ENCODE results near the gene KRT1.

KRT1 gene

DNA sequence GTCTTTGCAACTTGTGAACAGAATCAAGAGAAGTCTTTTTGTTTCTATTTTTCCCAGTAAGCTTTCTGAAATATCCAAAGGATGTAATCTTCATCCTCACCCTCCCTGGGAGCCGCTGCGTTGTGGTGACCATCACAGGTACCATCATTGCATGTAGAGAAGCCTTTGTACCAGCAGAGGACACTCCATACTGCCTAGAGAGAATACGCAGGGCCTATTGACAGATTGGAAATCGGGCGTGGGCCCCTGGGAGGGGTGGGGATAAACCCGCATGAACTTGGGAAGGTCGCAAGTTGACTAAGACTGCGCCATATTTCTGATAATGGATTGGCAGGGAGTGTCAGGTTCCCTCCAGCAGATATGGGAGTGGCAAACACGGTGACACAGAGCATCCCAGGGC is 12.7 kb downstream of the KRT1 start:
- H4K20me1 ChIP-seq (ENCODE audit: insufficient read depth, low read length), result no peaks in the 10 kb centered on the region
- H3K9me2 ChIP-seq (replicated peaks; ENCODE audit: insufficient read depth, low read length), result no peaks in the 10 kb centered on the region
- H3F3A ChIP-seq (ENCODE audit: insufficient read depth, low read length), result no peaks in the 10 kb centered on the region
- H3K4me1 ChIP-seq (ENCODE audit: low read length), result no peaks in the 10 kb centered on the region
- no peak for DNase-seq
- H3K27me3 ChIP-seq (replicated peaks; ENCODE audit: insufficient read depth, low read length), result peaks cover 62% of the 10 kb centered on the region
- no peak overlapping the region for H2AFZ ChIP-seq (ENCODE audit: low read length)
- TF ChIP-seq EZH2 (optimal IDR thresholded peaks at IDR 0.05; ENCODE audit: low read depth, low read length) (no peak), EZH2phosphoT487 (IDR thresholded peaks at IDR 0.05; ENCODE audit: low read length) (no peak)
- TF ChIP-seq, protein P1, sequence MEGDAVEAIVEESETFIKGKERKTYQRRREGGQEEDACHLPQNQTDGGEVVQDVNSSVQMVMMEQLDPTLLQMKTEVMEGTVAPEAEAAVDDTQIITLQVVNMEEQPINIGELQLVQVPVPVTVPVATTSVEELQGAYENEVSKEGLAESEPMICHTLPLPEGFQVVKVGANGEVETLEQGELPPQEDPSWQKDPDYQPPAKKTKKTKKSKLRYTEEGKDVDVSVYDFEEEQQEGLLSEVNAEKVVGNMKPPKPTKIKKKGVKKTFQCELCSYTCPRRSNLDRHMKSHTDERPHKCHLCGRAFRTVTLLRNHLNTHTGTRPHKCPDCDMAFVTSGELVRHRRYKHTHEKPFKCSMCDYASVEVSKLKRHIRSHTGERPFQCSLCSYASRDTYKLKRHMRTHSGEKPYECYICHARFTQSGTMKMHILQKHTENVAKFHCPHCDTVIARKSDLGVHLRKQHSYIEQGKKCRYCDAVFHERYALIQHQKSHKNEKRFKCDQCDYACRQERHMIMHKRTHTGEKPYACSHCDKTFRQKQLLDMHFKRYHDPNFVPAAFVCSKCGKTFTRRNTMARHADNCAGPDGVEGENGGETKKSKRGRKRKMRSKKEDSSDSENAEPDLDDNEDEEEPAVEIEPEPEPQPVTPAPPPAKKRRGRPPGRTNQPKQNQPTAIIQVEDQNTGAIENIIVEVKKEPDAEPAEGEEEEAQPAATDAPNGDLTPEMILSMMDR (IDR thresholded peaks at IDR 0.05; ENCODE audit: low read length), result peak; percentile 12
- H3K9ac ChIP-seq (ENCODE audit: low read length), result no peak overlapping the region
- no peaks in the 10 kb centered on the region for H3K79me2 ChIP-seq (ENCODE audit: low read length)
- H3K9me3 ChIP-seq (replicated peaks; ENCODE audit: insufficient read depth, low read length), result no peaks in the 10 kb centered on the region
- no peaks in the 10 kb centered on the region for H3K36me3 ChIP-seq (replicated peaks; ENCODE audit: insufficient read depth, low read length)
- no peak overlapping the region for H3K4me2 ChIP-seq (ENCODE audit: low read depth, low read length)
- H3K27ac ChIP-seq (ENCODE audit: low read length), result no peak overlapping the region
- H3K4me3 ChIP-seq (ENCODE audit: low read length), result no peak overlapping the region

DNA sequence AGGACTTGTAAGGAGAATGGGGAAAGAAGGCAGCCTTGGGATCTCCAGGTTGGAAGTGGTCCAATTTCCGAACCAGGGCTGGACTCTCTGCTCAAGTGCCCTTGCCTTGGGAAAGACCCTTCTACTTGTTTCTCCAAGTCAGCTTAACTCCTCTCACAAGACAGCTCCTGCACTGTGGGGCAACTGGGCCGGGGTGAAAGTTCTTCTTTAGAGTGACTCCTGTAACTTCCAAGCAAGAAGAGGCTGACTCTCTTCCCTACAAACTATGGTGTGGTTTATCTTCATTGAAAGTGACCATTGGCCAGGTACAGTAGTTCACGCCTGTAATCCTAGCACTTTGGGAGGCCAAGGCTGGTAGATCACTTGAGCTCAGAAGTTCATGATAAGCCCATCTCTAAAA is 13.7 kb downstream of the KRT1 start:
- no peaks in the 10 kb centered on the region for H3F3A ChIP-seq (ENCODE audit: insufficient read depth, low read length)
- peaks cover 65% of the 10 kb centered on the region for H3K27me3 ChIP-seq (replicated peaks; ENCODE audit: insufficient read depth, low read length)
- no peaks in the 10 kb centered on the region for H3K9me3 ChIP-seq (replicated peaks; ENCODE audit: insufficient read depth, low read length)
- no peak overlapping the region for H2AFZ ChIP-seq (ENCODE audit: low read length)
- H3K4me3 ChIP-seq (ENCODE audit: low read length), result no peak overlapping the region
- TF ChIP-seq, protein P1 (IDR thresholded peaks at IDR 0.05; ENCODE audit: low read length), result no peak
- TF ChIP-seq EZH2 (optimal IDR thresholded peaks at IDR 0.05; ENCODE audit: low read depth, low read length) (no peak), EZH2phosphoT487 (IDR thresholded peaks at IDR 0.05; ENCODE audit: low read length) (no peak)
- no peak overlapping the region for H3K4me2 ChIP-seq (ENCODE audit: low read depth, low read length)
- H3K4me1 ChIP-seq (ENCODE audit: low read length), result no peaks in the 10 kb centered on the region
- no peak overlapping the region for H3K27ac ChIP-seq (ENCODE audit: low read length)
- DNase-seq, result no peak
- H3K36me3 ChIP-seq (replicated peaks; ENCODE audit: insufficient read depth, low read length), result no peaks in the 10 kb centered on the region
- no peak overlapping the region for H3K9ac ChIP-seq (ENCODE audit: low read length)
- no peaks in the 10 kb centered on the region for H4K20me1 ChIP-seq (ENCODE audit: insufficient read depth, low read length)
- H3K79me2 ChIP-seq (ENCODE audit: low read length), result no peaks in the 10 kb centered on the region
- H3K9me2 ChIP-seq (replicated peaks; ENCODE audit: insufficient read depth, low read length), result no peaks in the 10 kb centered on the region

DNA sequence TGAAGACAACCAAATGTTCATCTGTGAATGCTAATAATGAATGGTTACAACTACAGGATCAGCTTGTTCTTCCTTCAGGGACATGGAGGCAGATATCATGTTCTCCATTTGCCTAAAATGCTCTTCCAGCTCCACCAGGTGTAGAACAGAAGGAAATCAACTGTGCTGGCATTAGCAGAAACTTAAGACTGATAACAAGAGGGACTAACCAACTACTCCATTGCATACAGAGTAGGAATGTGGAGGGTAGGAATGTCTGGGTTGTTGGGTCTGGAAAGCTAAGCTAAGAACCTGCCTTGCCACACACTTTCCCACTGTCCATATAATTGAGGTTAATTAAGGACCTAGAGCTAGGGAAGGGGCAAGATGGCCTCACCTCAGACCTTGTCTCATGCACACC is 16.8 kb downstream of the KRT1 start:
- H3F3A ChIP-seq (ENCODE audit: insufficient read depth, low read length), result no peaks in the 10 kb centered on the region
- no peak overlapping the region for H2AFZ ChIP-seq (ENCODE audit: low read length)
- no peak overlapping the region for H3K27ac ChIP-seq (ENCODE audit: low read length)
- no peaks in the 10 kb centered on the region for H3K9me2 ChIP-seq (replicated peaks; ENCODE audit: insufficient read depth, low read length)
- H3K27me3 ChIP-seq (replicated peaks; ENCODE audit: insufficient read depth, low read length), result peaks cover 47% of the 10 kb centered on the region
- H3K4me1 ChIP-seq (ENCODE audit: low read length), result no peaks in the 10 kb centered on the region
- H3K79me2 ChIP-seq (ENCODE audit: low read length), result no peaks in the 10 kb centered on the region
- H4K20me1 ChIP-seq (ENCODE audit: insufficient read depth, low read length), result no peaks in the 10 kb centered on the region
- TF ChIP-seq, protein P1 (IDR thresholded peaks at IDR 0.05; ENCODE audit: low read length), result no peak
- TF ChIP-seq EZH2phosphoT487 (IDR thresholded peaks at IDR 0.05; ENCODE audit: low read length), result no peak
- no peak for TF ChIP-seq EZH2 (optimal IDR thresholded peaks at IDR 0.05; ENCODE audit: low read depth, low read length)
- H3K4me3 ChIP-seq (ENCODE audit: low read length), result no peak overlapping the region
- H3K9me3 ChIP-seq (replicated peaks; ENCODE audit: insufficient read depth, low read length), result no peaks in the 10 kb centered on the region
- no peak for DNase-seq
- H3K36me3 ChIP-seq (replicated peaks; ENCODE audit: insufficient read depth, low read length), result no peaks in the 10 kb centered on the region
- H3K9ac ChIP-seq (ENCODE audit: low read length), result no peak overlapping the region
- no peak overlapping the region for H3K4me2 ChIP-seq (ENCODE audit: low read depth, low read length)
